Kidney epithelial cell (primary cell): ENCODE results near the gene ZBTB49. TPM values are rescaled to one million over a fixed set of nuclear protein-coding genes. Genes with fewer than 3 reads are reported as not detected.

ENCODE experiments used
- DNase-seq: peaks from one replicate; pipeline ENCODE4 v3.0.0-alpha.2; 2010; ENCODE audit warnings: low read depth
- H3K27me3 ChIP-seq: 2 replicates; pipeline ENCODE4 v1.6.0; 2011; ENCODE audit warnings: low read length; ENCODE audit not compliant: control insufficient read depth, insufficient read depth
- H3K36me3 ChIP-seq: 2 replicates; pipeline ENCODE4 v1.5.1; 2011; ENCODE audit warnings: low read length; ENCODE audit not compliant: control insufficient read depth, insufficient read depth
- H3K4me3 ChIP-seq: 2 replicates; pipeline ENCODE4 v1.5.1; 2011; ENCODE audit warnings: low read depth, mild to moderate bottlenecking, control low read depth, low read length
- CTCF ChIP-seq: IDR thresholded peaks from 2 replicates; pipeline ENCODE4 v1.5.1; 2011; ENCODE audit warnings: mild to moderate bottlenecking, moderate library complexity, low read length, control low read depth, inconsistent platforms; ENCODE audit not compliant: insufficient read depth, poor library complexity, severe bottlenecking
- total RNA-seq: library from RNA; depleted of rRNA; stranded (reverse); fragments of >200 nt; gene quantifications from 2 replicates; pipeline ENCODE4 v1.2.3, GENCODE V29; 2015

The ZBTB49 gene
- total RNA-seq, 1 donor from 2014 or later, result 3.9 TPM

- no peak for DNase-seq
- Histone ChIP-seq H3K36me3 (no peaks in the 10 kb centered on the region), H3K4me3 (no peak overlapping the region), H3K27me3 (no peaks in the 10 kb centered on the region)
- TF ChIP-seq CTCF, result no peak
These were observed 12.4 kb downstream of the ZBTB49 start for GRCh38 chr4:4302416-4302815.

GRCh38 chr4:4306920-4307319, 16.9 kb downstream of the ZBTB49 start:
- no peak for DNase-seq
- TF ChIP-seq CTCF, result no peak
- Histone ChIP-seq H3K4me3 (no peak overlapping the region), H3K27me3 (no peaks in the 10 kb centered on the region), H3K36me3 (no peaks in the 10 kb centered on the region)

- DNase-seq, result no peak
- Histone ChIP-seq H3K36me3 (no peaks in the 10 kb centered on the region), H3K4me3 (no peak overlapping the region), H3K27me3 (no peaks in the 10 kb centered on the region)
- TF ChIP-seq CTCF, result no peak
These were observed 18.9 kb downstream of the ZBTB49 start for GRCh38 chr4:4308800-4309441.

GRCh38 chr4:4311193-4311592, 21.1 kb downstream of the ZBTB49 start:
- Histone ChIP-seq H3K27me3 (no peaks in the 10 kb centered on the region), H3K36me3 (no peaks in the 10 kb centered on the region), H3K4me3 (no peak overlapping the region)
- DNase-seq, result no peak
- no peak for TF ChIP-seq CTCF

- TF ChIP-seq CTCF, result no peak
- Histone ChIP-seq H3K36me3 (no peaks in the 10 kb centered on the region), H3K27me3 (no peaks in the 10 kb centered on the region), H3K4me3 (no peak overlapping the region)
- DNase-seq, result no peak
These were observed 25.6 kb downstream of the ZBTB49 start for GRCh38 chr4:4315461-4316149.

GRCh38 chr4:4316150-4316495, 26.1 kb downstream of the ZBTB49 start:
- TF ChIP-seq CTCF, result no peak
- no peak overlapping the region for H3K4me3 ChIP-seq
- no peaks in the 10 kb centered on the region for H3K27me3 ChIP-seq
- no peak for DNase-seq
- no peaks in the 10 kb centered on the region for H3K36me3 ChIP-seq
